IPS DF 6.9 (cell line): ENCODE results near the gene ZNF668.

ENCODE experiments used
- DNase-seq: peaks from one replicate; pipeline ENCODE4 v3.0.0-alpha.2; 2013; ENCODE audit warnings: low read depth, low spot score
- H3K27ac ChIP-seq: one replicate; pipeline ENCODE4 v1.5.1; 2013; ENCODE audit warnings: low read length, control low read depth
- H3K27me3 ChIP-seq: 2 replicates; pipeline ENCODE4 v1.6.1; 2013; ENCODE audit warnings: mild to moderate bottlenecking, low read length; ENCODE audit not compliant: control insufficient read depth, insufficient read depth
- H3K36me3 ChIP-seq: 2 replicates; pipeline ENCODE4 v1.6.1; 2013; ENCODE audit warnings: low read length; ENCODE audit not compliant: control insufficient read depth, insufficient read depth
- H3K4me1 ChIP-seq: 2 replicates; pipeline ENCODE4 v1.6.1; 2013; ENCODE audit warnings: low read length; ENCODE audit not compliant: control insufficient read depth, insufficient read depth
- H3K4me3 ChIP-seq: 2 replicates; pipeline ENCODE4 v1.5.1; 2013; ENCODE audit warnings: mild to moderate bottlenecking, low read length
- H3K9me3 ChIP-seq: 2 replicates; pipeline ENCODE4 v1.6.1; 2013; ENCODE audit warnings: low read length, inconsistent platforms; ENCODE audit not compliant: control insufficient read depth, insufficient read depth
- WGBS: extraction: QIAGEN DNeasy Blood & Tissue Kit; methylation state at CpG from one replicate; pipeline ENCODE4 v1.1.7; 2013; ENCODE audit warnings: mixed read lengths, missing lambda C conversion rate; ENCODE audit not compliant: insufficient read length, insufficient coverage; 5-methylcytosine and 5-hydroxymethylcytosine counted together

ZNF668 gene

GRCh38 chr16:31050280-31051030, 23.6 kb downstream of the ZNF668 start:
- Histone ChIP-seq H3K36me3 (no peaks in the 10 kb centered on the region), H3K9me3 (no peaks in the 10 kb centered on the region), H3K27me3 (no peaks in the 10 kb centered on the region), H3K27ac (no peak overlapping the region), H3K4me3 (no peak overlapping the region), H3K4me1 (no peaks in the 10 kb centered on the region)
- no CpG with 5 or more reads among the region's 10 CpGs for WGBS
- DNase-seq, result no peak

- Histone ChIP-seq H3K9me3 (no peaks in the 10 kb centered on the region), H3K27ac (no peak overlapping the region), H3K4me1 (no peaks in the 10 kb centered on the region), H3K27me3 (no peaks in the 10 kb centered on the region), H3K4me3 (no peak overlapping the region), H3K36me3 (peaks cover 3% of the 10 kb centered on the region)
- DNase-seq, result no peak
- no CpG with 5 or more reads among the region's 4 CpGs for WGBS
These were observed 30.1 kb downstream of the ZNF668 start for GRCh38 chr16:31043898-31044481.

- no peak overlapping the region for H3K27ac ChIP-seq
- H3K4me1 ChIP-seq, result no peaks in the 10 kb centered on the region
- H3K4me3 ChIP-seq, result no peak overlapping the region
- H3K27me3 ChIP-seq, result no peaks in the 10 kb centered on the region
- no peaks in the 10 kb centered on the region for H3K9me3 ChIP-seq
- no peak for DNase-seq
- peaks cover 3% of the 10 kb centered on the region for H3K36me3 ChIP-seq
- no CpG with 5 or more reads among the region's 1 CpG for WGBS
These were observed 30.7 kb downstream of the ZNF668 start for GRCh38 chr16:31043352-31043751.

- Histone ChIP-seq H3K27ac (no peak overlapping the region), H3K9me3 (no peaks in the 10 kb centered on the region), H3K4me1 (no peaks in the 10 kb centered on the region), H3K27me3 (no peaks in the 10 kb centered on the region), H3K36me3 (peaks cover 3% of the 10 kb centered on the region), H3K4me3 (no peak overlapping the region)
- no CpG with 5 or more reads among the region's 10 CpGs for WGBS
- no peak for DNase-seq
These were observed 31.2 kb downstream of the ZNF668 start for GRCh38 chr16:31042866-31043265.

- peaks cover 3% of the 10 kb centered on the region for H3K36me3 ChIP-seq
- H3K4me3 ChIP-seq, result no peak overlapping the region
- no peak overlapping the region for H3K27ac ChIP-seq
- H3K4me1 ChIP-seq, result peaks cover 3% of the 10 kb centered on the region; the same call in 1 of the 2 replicates
- no CpG with 5 or more reads among the region's 2 CpGs for WGBS
- H3K9me3 ChIP-seq, result no peaks in the 10 kb centered on the region
- no peak for DNase-seq
- no peaks in the 10 kb centered on the region for H3K27me3 ChIP-seq
These were observed 35.0 kb downstream of the ZNF668 start for GRCh38 chr16:31038993-31039392.

GRCh38 chr16:31036691-31037090, 37.3 kb downstream of the ZNF668 start:
- Histone ChIP-seq H3K4me3 (no peak overlapping the region), H3K27ac (no peak overlapping the region), H3K36me3 (peaks cover 3% of the 10 kb centered on the region), H3K27me3 (no peaks in the 10 kb centered on the region), H3K9me3 (no peaks in the 10 kb centered on the region), H3K4me1 (peaks cover 3% of the 10 kb centered on the region; the same call in 1 of the 2 replicates)
- no peak for DNase-seq
- WGBS, result no CpG with 5 or more reads among the region's 2 CpGs

- WGBS, result no CpG with 5 or more reads among the region's 47 CpGs
- H3K27ac ChIP-seq, result no peak overlapping the region
- peaks cover 3% of the 10 kb centered on the region; the same call in 1 of the 2 replicates for H3K4me1 ChIP-seq
- no peaks in the 10 kb centered on the region for H3K36me3 ChIP-seq
- no peak for DNase-seq
- H3K9me3 ChIP-seq, result no peaks in the 10 kb centered on the region
- H3K27me3 ChIP-seq, result no peaks in the 10 kb centered on the region
- peak overlapping the region; percentile 75 for H3K4me3 ChIP-seq
These were observed 40.1 kb downstream of the ZNF668 start for GRCh38 chr16:31033709-31034492.

- Histone ChIP-seq H3K27me3 (no peaks in the 10 kb centered on the region), H3K27ac (no peak within 1 kb of the TSS)
- WGBS, result no CpG with 5 or more reads among the region's 75 CpGs
These were observed 41.0 kb downstream of the ZNF668 start, which contains the start of gene STX4 for GRCh38 chr16:31032736-31033708. STX4 (plus strand) TSS chr16:31033558; CDS start chr16:31033806, 248 bp downstream.

GRCh38 chr16:31031276-31031675, 42.8 kb downstream of the ZNF668 start:
- DNase-seq, result no peak

More at GRCh38 chr16:31032736-31033708, 41.0 kb downstream of the ZNF668 start, which contains the start of gene STX4:
- no peaks in the 10 kb centered on the region for H3K36me3 ChIP-seq
- peak; percentile 99 for DNase-seq
- peak within 1 kb of the TSS; percentile 75 for H3K4me3 ChIP-seq
- H3K9me3 ChIP-seq, result no peaks in the 10 kb centered on the region
- peaks cover 3% of the 10 kb centered on the region; the same call in 1 of the 2 replicates for H3K4me1 ChIP-seq

More at GRCh38 chr16:31031276-31031675, 42.8 kb downstream of the ZNF668 start:
- no peaks in the 10 kb centered on the region for H3K36me3 ChIP-seq
- no peak overlapping the region for H3K27ac ChIP-seq
- no peaks in the 10 kb centered on the region for H3K27me3 ChIP-seq
- H3K4me1 ChIP-seq, result peaks cover 3% of the 10 kb centered on the region; the same call in 1 of the 2 replicates
- H3K9me3 ChIP-seq, result no peaks in the 10 kb centered on the region
- H3K4me3 ChIP-seq, result no peak overlapping the region
- no CpG with 5 or more reads among the region's 4 CpGs for WGBS
